Measurements from ENCODE around the gene PPP1R1C. TPM values are rescaled to one million over a fixed set of nuclear protein-coding genes. Genes with fewer than 3 reads are reported as not detected.

PPP1R1C gene
- total RNA-seq, 1 experiment from 2014 or later: 4.0 TPM

DNA sequence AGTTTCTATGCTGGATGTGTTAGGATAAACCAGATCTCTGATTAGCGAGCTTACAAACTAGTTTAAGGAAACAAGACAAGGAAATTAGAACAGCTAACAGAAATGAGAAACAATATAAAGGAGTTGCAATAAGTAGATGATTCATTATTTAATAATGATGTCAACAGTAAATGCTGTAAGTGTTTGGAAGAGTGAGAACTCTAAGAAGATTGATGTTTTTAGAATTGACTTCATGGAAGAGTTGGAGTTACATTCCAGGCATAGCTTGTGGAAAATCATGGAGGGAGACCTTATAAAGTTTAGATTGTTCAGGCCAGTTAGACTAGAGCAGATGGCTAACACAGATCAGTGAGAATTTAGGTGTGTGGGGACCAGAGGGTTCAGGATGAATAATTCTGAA lies 32.6 kb downstream of the PPP1R1C start:
- Histone ChIP-seq H3K27me3 (ENCODE audit: insufficient read depth, low read length) (no peaks in the 10 kb centered on the region), H4K8ac (replicated peaks; ENCODE audit: insufficient read length, low read depth, low read length) (no peak overlapping the region), H3K18ac (ENCODE audit: insufficient read length, low read depth, low read length) (no peak overlapping the region), H3K4ac (ENCODE audit: low read depth, low read length) (no peak overlapping the region), H3K4me1 (ENCODE audit: insufficient read depth, low read length) (no peaks in the 10 kb centered on the region), H2AK5ac (ENCODE audit: insufficient read length, low read length) (no peak overlapping the region), H4K5ac (ENCODE audit: insufficient read length, low read depth, low read length) (no peak overlapping the region), H3K9ac (ENCODE audit: extremely low read depth, insufficient read length, low read length) (no peak overlapping the region), H2BK120ac (ENCODE audit: low read depth, low read length, poor library complexity, severe bottlenecking) (no peak overlapping the region), H3K9me3 (ENCODE audit: control insufficient read depth, low read depth, low read length) (no peaks in the 10 kb centered on the region), H2BK15ac (ENCODE audit: low read depth, low read length) (no peak overlapping the region), H2BK20ac (ENCODE audit: low read depth, low read length, poor library complexity, severe bottlenecking) (no peak overlapping the region), H3T11ph (ENCODE audit: low read length) (no peak overlapping the region), H4K20me1 (ENCODE audit: control insufficient read depth, insufficient read depth, insufficient read length) (no peaks in the 10 kb centered on the region), H4K91ac (ENCODE audit: insufficient read length, low read depth, low read length) (no peak overlapping the region), H3K56ac (ENCODE audit: insufficient read length, low read depth, low read length) (no peak overlapping the region), H2AFZ (ENCODE audit: low read length) (no peak overlapping the region), H3K14ac (ENCODE audit: insufficient read depth, low read length) (no peak overlapping the region), H3K4me2 (ENCODE audit: insufficient read depth, insufficient read length, low read length) (no peak overlapping the region), H3K23ac (ENCODE audit: insufficient read length, low read depth, low read length) (no peak overlapping the region), H2BK5ac (ENCODE audit: insufficient read length, low read length) (no peak overlapping the region), H3K23me2 (ENCODE audit: insufficient read length, low read depth, low read length, poor library complexity, severe bottlenecking) (no peaks in the 10 kb centered on the region), H3K79me1 (ENCODE audit: insufficient read depth, low read depth, low read length, poor library complexity, severe bottlenecking) (no peaks in the 10 kb centered on the region), H3K27ac (ENCODE audit: insufficient read length, low read depth, low read length) (no peak overlapping the region), H3K79me2 (ENCODE audit: insufficient read depth, low read length) (no peaks in the 10 kb centered on the region), H2BK12ac (ENCODE audit: insufficient read length, low read depth, low read length) (no peak overlapping the region)
- Mint-ChIP-seq H3K4me1 (peaks cover 3 to 4% of the 10 kb centered on the region in 2 experiments), H3K27me3 (ENCODE audit: low read depth) (no peaks in the 10 kb centered on the region; the same call in 1 of the 2 replicates), H3K4me3 (no peak overlapping the region), H3K27ac (no peak overlapping the region), H3K9me3 (peaks cover 9 to 14% of the 10 kb centered on the region in 2 experiments), H3K36me3 (ENCODE audit: insufficient read depth in 1 of 3, low read depth in 3 of 3) (peaks cover 0 to 8% (median 2%) of the 10 kb centered on the region in 3 experiments; a peak in 2 of 7 replicates)
- no peak for TF ChIP-seq CTCF (conservative IDR thresholded peaks at IDR 0.05)
- no CpG with 5 or more reads among the region's 1 CpG for WGBS (ENCODE audit: extremely low coverage, insufficient read length, low lambda C conversion rate)
- DNase-seq: no peak
